ENCODE results near the gene ACYP2.
"Not testable (repeated sequence)": the region's sequence is repeated elsewhere in the genome, so short reads cannot be mapped to it uniquely, and the experiment has no call there.

Gene ACYP2

GRCh38 chr2:54274781-54275242 lies 159.4 kb downstream of the ACYP2 start:
- ATAC-seq: no peak

- ATAC-seq: no peak
Measured at GRCh38 chr2:54275541-54275940, 160.1 kb downstream of the ACYP2 start.

GRCh38 chr2:54279385-54279784 lies 164.0 kb downstream of the ACYP2 start:
- ATAC-seq: no peak

GRCh38 chr2:54284826-54285225 lies 169.4 kb downstream of the ACYP2 start:
- ATAC-seq: no peak

- ATAC-seq: no peak
Measured at GRCh38 chr2:54285451-54285850, 170.0 kb downstream of the ACYP2 start.

- no peak for ATAC-seq
Measured at GRCh38 chr2:54287532-54287931, 172.1 kb downstream of the ACYP2 start.

- ATAC-seq: no peak
Measured at GRCh38 chr2:54289917-54290316, 174.5 kb downstream of the ACYP2 start.

GRCh38 chr2:54290356-54291025 lies 175.1 kb downstream of the ACYP2 start:
- ATAC-seq: no peak

GRCh38 chr2:54294665-54295064 lies 179.2 kb downstream of the ACYP2 start:
- not testable (repeated sequence) for ATAC-seq

- ATAC-seq: no peak
Measured at GRCh38 chr2:54295911-54296310, 180.5 kb downstream of the ACYP2 start.

GRCh38 chr2:54298514-54298913 lies 183.1 kb downstream of the ACYP2 start:
- ATAC-seq: no peak

- ATAC-seq: no peak
Measured at GRCh38 chr2:54303631-54304030, 188.2 kb downstream of the ACYP2 start.

- no peak for ATAC-seq
Measured at GRCh38 chr2:54306556-54306955, 191.1 kb downstream of the ACYP2 start.

- ATAC-seq: no peak
Measured at GRCh38 chr2:54308186-54308585, 192.8 kb downstream of the ACYP2 start.

- no peak for ATAC-seq
Measured at GRCh38 chr2:54308782-54309181, 193.4 kb downstream of the ACYP2 start.

GRCh38 chr2:54310311-54310710 lies 194.9 kb downstream of the ACYP2 start:
- ATAC-seq: no peak

- no peak for ATAC-seq
Measured at GRCh38 chr2:54310961-54311360, 195.5 kb downstream of the ACYP2 start.

GRCh38 chr2:54313147-54313546 lies 197.7 kb downstream of the ACYP2 start:
- ATAC-seq: no peak

GRCh38 chr2:54317973-54318372 lies 202.6 kb downstream of the ACYP2 start:
- no peak for ATAC-seq

- ATAC-seq: no peak
Measured at GRCh38 chr2:54318821-54319220, 203.4 kb downstream of the ACYP2 start.

- no peak for ATAC-seq
Measured at GRCh38 chr2:54321047-54321446, 205.6 kb downstream of the ACYP2 start.

GRCh38 chr2:54324517-54324916 lies 209.1 kb downstream of the ACYP2 start:
- not testable (repeated sequence) for ATAC-seq

- no peak for ATAC-seq
Measured at GRCh38 chr2:54325148-54325547, 209.7 kb downstream of the ACYP2 start.

- no peak for ATAC-seq
Measured at GRCh38 chr2:54329482-54330161, 214.2 kb downstream of the ACYP2 start.

Measured in activated CD4-positive, CD25-positive, alpha-beta regulatory T cell treated with anti-CD3 and anti-CD28 coated beads, Interleukin-2, amount 50 U/mL, for 24 hours (primary cell).